HG03066 (cell line): ENCODE data around the gene CEBPZ.

ENCODE experiments used
- ATAC-seq: cut with Tn5 transposase; IDR thresholded peaks from one replicate; pipeline ENCODE4 v1.9.1; 2021; ENCODE audit warnings: low read depth; ENCODE audit not compliant: unreplicated experiment

CEBPZ gene

DNA sequence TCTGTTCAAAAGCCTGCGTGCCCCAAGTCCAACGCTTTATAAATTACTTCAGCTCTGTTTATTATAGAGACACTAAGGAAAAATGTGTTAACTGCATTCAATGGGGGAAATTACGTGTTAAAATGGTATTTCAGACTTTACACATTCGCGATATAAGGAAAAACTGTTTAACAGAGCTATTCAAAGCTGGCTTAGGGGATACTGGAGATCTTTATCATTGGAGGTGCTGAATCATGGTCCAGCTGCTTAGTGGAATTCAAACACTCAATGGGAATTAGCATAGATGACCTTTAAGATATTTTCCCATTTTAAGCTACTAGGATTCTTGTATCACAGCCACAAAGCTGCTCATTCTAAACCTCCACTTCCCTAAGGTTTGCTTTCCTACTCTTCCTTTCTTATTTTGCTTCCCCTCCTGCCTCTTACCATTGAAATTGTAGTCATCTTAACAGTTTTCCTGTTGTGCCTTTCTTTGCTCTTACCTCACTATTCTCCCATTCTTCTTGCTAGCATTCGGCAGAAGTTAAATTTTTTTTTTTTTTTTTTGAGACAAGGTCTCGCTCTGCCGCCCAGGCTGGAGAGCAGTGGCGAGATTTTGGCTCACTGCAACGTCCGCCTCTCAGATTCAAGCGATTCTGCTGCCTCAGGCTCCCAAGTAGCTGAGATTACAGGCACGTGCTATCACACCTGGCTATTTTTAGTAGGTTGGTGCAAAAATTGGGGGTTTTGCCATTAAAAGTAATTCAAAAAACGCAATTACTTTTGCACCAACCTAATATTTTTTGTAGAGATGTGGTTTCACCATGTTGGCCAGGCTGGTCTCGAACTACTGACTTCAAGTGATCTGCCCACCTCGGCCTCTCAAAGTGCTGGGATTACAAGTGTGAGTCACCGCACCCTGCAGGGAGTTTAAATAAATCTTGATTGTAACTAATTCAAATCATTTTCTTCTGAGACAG lies 49.4 kb downstream of the CEBPZ start:
- ATAC-seq, result no peak

DNA sequence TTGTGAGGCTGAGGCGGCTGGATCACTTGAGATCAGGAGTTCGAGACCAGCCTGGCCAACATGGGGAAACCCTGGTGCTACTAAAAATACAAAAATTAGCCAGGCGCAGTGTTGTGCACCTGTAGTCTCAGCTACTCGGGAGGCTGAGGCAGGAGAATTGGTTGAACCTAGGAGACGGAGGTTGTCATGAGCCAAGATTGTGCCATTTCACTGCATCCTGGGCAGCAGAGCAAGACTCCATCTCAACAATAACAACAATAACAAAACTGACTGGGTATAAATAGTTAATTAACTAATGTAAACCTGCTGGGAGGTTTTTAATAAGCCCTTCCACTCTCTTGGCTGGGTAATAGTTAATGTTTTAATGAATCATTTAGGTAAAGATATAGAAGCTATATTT lies 50.8 kb downstream of the CEBPZ start:
- no peak for ATAC-seq

DNA sequence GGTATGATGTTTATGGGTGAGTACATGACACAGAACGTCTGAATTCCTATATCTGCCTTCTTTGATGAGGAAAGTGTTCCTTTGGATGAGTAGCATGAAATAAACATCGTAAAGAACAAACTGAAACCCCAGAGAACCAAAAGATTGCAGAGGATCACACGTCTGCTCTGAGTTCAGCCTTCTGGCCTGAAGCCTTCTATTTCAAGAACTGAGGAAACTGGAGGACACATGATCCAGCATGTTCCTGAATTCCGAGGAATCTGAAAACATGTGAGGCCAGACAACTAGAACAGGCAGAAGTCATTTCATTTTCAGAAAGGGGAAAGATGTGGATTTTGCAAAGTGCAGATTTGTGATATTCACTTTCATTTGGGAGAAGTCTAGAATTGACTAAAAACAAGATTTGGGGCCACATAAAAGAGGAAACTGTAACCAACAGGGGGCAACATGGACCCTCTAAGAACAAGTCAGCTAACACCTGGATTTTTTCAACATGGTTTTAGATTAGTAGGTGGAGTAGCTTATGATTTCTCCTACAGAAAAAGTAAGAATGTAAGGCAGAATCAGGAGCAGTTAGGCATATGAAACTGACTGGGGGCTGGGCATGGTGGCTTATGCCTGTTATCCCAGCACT lies 51.3 kb downstream of the CEBPZ start:
- ATAC-seq, result no peak

DNA sequence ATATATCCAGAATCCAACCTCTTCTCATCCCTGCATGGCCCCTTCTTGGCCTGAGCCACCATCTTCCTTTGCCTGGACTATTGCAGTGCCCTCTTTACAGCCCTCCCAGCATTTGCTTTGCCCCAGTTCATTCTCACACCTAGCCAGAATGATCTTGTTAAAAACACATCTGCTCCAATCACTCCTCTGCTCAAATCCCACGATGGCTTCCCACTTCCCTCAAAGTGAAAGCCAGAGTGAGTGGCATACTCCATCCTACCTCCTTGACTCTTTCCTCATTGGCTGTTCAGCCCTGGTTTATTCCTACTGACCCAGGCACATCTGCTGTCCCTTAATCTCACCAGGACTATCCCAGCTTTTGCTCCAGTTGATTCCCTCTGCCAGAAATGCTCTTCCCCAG lies 57.7 kb downstream of the CEBPZ start:
- ATAC-seq, result no peak

DNA sequence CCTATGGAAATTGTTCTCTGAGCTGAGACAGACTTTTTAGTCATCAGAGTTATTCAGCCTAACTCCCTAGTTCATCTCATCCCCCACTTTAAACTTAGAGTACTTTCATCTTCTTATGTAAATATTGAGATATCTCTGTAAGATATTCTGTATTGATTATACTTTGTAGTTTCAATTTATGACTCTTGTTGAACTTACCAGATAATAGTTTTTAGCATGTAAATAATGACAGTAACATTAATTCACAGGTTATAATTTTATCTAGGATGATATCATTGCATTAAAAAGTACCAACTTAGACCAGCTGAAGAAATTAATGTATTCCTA lies 59.8 kb downstream of the CEBPZ start:
- no peak for ATAC-seq

DNA sequence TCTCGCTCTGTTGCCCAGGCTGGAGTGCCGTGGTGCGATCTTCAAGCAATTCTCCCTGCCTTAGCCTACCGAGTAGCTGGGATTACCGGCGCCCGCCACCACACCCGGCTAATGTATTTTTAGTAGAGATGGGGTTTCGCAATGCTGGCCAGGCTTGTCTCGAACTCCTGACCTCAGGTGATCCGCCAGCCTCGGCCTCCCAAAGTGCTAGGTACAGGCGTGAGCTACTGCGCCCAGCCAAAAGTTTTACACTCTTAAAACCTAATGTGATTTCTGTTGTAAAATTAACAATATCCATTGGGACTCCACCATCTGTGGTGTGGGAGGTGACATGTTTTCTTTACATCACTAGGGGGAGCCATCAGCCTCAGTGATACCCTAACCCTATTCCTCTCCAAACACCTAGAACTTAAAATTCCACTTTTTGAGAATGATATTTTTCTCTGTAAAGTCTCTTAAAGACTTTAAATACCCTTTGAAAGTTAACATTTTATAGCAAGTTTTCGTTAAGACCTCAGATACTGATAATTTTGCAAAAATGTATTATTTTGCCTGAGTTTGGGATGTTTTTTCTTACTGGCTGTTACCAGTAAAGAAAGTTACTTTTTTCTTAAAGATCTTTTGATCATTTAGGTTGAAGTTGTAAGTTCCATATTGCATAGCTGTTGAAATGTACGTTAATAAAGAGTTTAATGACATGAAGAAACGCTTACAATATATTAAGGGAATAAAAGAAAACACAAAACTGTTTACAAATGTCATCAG lies 63.0 kb downstream of the CEBPZ start:
- ATAC-seq, result no peak

DNA sequence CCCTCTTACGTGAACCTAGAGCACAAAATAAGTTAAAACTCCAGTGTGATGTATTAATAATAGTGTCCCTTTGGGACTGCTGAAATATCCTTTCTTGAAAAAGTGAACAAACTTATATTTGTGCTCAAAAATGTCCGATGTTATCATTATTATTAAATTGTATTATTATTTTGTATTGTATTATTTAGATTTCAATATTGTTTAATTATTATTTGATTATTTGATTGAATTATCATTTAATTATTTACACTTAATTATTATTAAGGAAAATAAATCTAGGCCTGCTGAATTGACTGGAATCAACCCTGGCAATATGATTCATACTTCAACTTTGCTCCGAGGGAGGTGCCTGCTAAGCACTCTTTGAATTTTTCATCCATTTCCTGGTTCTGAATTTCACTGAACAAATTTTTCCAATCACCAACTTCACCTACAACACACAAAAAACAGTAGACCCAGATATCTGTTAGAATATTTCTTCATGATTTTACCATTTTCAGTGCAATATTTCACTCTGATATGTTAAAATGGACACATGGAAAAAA lies 63.7 kb downstream of the CEBPZ start:
- no peak for ATAC-seq

DNA sequence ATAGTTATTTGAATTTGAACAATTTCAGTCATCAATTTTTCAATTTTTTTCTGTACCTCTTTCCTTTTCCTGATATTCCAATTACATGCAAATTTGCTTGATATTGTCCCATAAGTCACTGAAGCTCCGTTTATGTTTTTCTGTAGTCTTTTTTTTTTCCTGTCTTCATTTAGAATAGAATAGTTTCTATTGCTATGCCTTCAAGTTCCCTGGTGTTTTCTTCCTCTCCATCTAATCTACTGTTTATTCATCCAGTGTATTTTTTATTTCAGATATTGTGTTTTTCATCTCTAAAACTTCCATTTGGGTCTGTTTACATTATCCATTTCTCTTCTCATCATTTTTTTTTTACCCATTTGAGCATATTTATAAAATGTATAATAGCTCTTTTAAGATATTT lies 66.6 kb downstream of the CEBPZ start:
- ATAC-seq, result no peak

DNA sequence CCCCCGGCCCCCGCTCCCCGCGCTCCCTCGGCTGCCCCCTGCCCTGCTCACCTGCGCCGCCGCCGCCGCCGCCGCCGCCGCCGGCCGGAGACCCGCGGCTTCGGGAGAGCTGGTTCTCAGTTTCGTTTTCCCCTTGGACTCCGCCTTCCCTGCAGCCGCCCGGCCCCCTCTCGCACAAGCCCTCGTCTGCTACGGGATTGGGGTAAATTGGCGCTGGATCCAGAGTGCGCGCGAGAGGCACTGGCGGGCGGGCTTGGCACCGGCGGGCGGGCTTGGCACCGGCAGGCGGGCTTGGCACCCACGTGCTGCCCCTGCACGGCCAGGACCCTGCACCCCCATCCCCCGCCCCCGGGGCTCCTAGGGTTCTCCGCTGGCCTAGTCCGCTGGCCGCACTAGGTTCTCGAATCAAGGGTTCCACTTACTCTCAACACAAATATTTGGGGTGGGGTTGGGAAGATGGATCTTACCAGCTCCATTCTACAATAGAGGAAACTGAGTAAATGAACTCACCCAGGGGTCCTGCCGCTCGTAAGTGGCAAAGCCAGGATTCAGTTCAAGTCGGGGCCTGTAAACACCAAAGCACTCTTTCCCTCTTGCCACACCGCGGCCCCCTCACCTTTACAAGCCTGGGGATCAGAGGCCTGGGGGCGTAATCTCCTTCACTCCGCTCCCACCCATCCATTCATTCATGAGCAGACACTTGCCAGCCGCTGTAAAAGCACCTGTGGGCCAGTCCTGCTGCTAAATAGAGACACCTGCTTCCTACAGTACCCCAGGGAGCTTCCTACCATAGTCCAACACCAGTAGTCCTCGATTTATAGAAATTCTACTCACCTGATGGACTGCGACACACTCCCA lies 74.3 kb downstream of the CEBPZ start, which contains the start of gene EIF2AK2:
Gene EIF2AK2, minus strand, starts transcription at position 124 of the 858 bp plus-strand sequence. CDS start 9,174 bp downstream, outside the sequence.
- ATAC-seq, result peak; percentile 86

DNA sequence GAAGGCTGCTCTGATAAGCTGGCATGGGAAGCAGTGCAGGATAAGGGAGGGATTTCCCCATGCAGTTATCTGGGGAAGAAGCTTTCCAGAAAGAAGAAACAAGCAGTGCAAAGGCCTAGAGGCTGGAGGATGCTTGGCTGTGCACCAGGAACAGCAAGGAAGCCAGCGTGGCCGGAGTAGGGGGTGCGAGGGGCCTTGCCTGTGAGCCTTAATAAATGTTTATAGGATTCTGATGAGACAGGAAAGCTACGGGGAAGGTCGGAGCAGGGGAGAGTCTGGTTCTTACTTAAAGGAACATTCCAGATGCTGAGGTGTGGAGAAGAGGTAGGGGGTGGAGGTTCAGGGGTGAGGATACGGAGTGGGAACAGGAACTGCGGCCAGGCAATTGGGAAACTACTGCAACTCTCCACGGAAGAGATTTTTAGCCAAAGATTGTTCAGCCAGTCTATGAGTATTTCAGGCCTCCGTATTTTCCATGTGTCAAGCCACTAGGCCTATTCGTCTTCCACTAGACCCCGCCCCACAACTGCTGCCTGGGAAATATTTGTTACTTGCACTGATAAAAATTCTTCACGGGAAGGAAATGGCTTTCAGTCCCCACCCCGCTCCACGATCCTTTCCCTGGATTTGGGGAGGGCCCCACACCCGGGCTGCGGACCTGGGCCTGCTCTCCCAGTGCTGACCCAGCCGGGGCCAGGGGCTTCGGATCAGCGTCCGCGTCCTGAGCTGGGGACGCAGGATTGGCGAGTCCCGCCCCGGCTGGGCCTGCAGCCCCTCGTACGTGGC lies 75.1 kb downstream of the CEBPZ start:
- ATAC-seq, result peak; percentile 20

DNA sequence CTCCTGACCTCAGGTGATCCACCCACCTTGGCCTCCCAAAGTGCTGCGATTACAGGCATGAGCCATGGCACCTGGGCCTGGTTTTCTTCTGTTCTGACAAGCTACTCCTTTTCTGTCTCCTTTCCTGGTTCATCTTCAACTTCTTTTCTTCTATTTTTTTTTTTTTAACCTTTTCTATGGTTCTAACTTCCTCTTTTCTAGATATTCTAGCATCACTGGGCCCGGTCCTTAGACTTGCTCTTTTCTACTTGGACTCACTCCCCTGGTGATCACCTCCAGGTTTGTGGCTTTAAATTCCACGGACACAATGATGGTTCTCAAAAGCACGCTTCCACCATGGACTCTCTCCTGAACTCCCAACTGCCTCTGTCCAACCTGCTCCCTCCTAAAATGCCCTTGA lies 76.6 kb downstream of the CEBPZ start:
- no peak for ATAC-seq

DNA sequence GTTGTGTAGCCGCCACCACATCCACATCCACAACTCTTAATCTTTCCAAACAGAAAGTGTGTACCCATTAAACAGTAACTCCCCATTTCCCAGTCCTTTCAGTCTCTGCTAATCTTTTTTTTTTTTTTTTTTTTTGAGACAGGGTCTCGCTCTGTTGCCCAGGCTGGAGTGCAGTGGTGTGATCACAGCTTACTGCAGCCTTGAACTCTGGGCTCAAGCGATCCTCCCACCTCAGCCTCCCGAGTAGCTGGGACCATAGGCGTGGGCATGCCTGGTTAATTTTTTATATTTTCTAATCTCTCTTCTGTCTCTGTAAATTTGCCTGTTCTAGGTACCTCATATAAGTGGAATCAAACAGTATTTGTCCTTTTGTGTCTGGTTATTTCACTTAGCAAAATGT lies 78.2 kb downstream of the CEBPZ start:
- ATAC-seq, result no peak
